ENCODE data around the gene PTPRQ. TPM values are rescaled to one million over a fixed set of nuclear protein-coding genes. Genes with fewer than 3 reads are reported as not detected.

Gene PTPRQ
- total and polyA plus RNA-seq, 2 of the 8 experiments (the other 6 are each of a cell fraction or from before 2014, with no cell fraction given): not detected

GRCh38 chr12:80698256-80698655 is 254.2 kb downstream of the PTPRQ start (continued):
- TF ChIP-seq, protein P1, sequence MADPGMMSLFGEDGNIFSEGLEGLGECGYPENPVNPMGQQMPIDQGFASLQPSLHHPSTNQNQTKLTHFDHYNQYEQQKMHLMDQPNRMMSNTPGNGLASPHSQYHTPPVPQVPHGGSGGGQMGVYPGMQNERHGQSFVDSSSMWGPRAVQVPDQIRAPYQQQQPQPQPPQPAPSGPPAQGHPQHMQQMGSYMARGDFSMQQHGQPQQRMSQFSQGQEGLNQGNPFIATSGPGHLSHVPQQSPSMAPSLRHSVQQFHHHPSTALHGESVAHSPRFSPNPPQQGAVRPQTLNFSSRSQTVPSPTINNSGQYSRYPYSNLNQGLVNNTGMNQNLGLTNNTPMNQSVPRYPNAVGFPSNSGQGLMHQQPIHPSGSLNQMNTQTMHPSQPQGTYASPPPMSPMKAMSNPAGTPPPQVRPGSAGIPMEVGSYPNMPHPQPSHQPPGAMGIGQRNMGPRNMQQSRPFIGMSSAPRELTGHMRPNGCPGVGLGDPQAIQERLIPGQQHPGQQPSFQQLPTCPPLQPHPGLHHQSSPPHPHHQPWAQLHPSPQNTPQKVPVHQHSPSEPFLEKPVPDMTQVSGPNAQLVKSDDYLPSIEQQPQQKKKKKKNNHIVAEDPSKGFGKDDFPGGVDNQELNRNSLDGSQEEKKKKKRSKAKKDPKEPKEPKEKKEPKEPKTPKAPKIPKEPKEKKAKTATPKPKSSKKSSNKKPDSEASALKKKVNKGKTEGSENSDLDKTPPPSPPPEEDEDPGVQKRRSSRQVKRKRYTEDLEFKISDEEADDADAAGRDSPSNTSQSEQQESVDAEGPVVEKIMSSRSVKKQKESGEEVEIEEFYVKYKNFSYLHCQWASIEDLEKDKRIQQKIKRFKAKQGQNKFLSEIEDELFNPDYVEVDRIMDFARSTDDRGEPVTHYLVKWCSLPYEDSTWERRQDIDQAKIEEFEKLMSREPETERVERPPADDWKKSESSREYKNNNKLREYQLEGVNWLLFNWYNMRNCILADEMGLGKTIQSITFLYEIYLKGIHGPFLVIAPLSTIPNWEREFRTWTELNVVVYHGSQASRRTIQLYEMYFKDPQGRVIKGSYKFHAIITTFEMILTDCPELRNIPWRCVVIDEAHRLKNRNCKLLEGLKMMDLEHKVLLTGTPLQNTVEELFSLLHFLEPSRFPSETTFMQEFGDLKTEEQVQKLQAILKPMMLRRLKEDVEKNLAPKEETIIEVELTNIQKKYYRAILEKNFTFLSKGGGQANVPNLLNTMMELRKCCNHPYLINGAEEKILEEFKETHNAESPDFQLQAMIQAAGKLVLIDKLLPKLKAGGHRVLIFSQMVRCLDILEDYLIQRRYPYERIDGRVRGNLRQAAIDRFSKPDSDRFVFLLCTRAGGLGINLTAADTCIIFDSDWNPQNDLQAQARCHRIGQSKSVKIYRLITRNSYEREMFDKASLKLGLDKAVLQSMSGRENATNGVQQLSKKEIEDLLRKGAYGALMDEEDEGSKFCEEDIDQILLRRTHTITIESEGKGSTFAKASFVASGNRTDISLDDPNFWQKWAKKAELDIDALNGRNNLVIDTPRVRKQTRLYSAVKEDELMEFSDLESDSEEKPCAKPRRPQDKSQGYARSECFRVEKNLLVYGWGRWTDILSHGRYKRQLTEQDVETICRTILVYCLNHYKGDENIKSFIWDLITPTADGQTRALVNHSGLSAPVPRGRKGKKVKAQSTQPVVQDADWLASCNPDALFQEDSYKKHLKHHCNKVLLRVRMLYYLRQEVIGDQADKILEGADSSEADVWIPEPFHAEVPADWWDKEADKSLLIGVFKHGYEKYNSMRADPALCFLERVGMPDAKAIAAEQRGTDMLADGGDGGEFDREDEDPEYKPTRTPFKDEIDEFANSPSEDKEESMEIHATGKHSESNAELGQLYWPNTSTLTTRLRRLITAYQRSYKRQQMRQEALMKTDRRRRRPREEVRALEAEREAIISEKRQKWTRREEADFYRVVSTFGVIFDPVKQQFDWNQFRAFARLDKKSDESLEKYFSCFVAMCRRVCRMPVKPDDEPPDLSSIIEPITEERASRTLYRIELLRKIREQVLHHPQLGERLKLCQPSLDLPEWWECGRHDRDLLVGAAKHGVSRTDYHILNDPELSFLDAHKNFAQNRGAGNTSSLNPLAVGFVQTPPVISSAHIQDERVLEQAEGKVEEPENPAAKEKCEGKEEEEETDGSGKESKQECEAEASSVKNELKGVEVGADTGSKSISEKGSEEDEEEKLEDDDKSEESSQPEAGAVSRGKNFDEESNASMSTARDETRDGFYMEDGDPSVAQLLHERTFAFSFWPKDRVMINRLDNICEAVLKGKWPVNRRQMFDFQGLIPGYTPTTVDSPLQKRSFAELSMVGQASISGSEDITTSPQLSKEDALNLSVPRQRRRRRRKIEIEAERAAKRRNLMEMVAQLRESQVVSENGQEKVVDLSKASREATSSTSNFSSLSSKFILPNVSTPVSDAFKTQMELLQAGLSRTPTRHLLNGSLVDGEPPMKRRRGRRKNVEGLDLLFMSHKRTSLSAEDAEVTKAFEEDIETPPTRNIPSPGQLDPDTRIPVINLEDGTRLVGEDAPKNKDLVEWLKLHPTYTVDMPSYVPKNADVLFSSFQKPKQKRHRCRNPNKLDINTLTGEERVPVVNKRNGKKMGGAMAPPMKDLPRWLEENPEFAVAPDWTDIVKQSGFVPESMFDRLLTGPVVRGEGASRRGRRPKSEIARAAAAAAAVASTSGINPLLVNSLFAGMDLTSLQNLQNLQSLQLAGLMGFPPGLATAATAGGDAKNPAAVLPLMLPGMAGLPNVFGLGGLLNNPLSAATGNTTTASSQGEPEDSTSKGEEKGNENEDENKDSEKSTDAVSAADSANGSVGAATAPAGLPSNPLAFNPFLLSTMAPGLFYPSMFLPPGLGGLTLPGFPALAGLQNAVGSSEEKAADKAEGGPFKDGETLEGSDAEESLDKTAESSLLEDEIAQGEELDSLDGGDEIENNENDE (IDR thresholded peaks at IDR 0.05; ENCODE audit: insufficient replicate concordance, low read length): no peak
- no peak for TF ChIP-seq EP300 (IDR thresholded peaks at IDR 0.05; ENCODE audit: borderline replicate concordance in 1 of 2, low read depth in 2 of 2, low read length in 2 of 2)
- no peak for TF ChIP-seq SUZ12 (IDR thresholded peaks at IDR 0.05; ENCODE audit: low read length)

Data from H1 (cell line).